OCI-LY7 (cell line): Measurements from ENCODE around the gene DNAL1. TPM values are rescaled to one million over a fixed set of nuclear protein-coding genes. Genes with fewer than 3 reads are reported as not detected.

Experiments
- BruUV-seq: library from RNA; stranded (reverse); fragments of 400-500 nt; replicated peaks from 2 replicates; lab custom pipeline; 2021; lab: Mats Ljungman, UMichigan
- CTCF ChIA-PET: fragments of 300-600 bp; sonication (Branson Sonifier 250); formaldehyde crosslinking; loops from one replicate; lab custom pipeline; 2022; ENCODE audit warnings: antibody characterized with exemption; ENCODE audit not compliant: unreplicated experiment; lab: Charles Lee
- POLR2A ChIA-PET: fragments of 300-600 bp; sonication (Branson Sonifier 250); formaldehyde crosslinking; loops from one replicate; lab custom pipeline; 2022; ENCODE audit warnings: antibody characterized with exemption; lab: Charles Lee
- DNase-seq: peaks from one replicate; pipeline ENCODE4 v3.0.0-alpha.2; 2015; ENCODE audit warnings: low spot score
- H2AFZ ChIP-seq: fragments of 200-600 bp; sonication (generic), shearing (Covaris generic); 2 replicates; pipeline ENCODE4 v1.6.1; 2014; ENCODE audit warnings: mild to moderate bottlenecking, antibody characterized with exemption, low read length, moderate library complexity
- H3K27ac ChIP-seq: fragments of 200-600 bp; sonication (generic); 2 replicates; pipeline ENCODE4 v1.5.1; 2014; ENCODE audit warnings: mixed run types, low read depth, mild to moderate bottlenecking, moderate library complexity, low read length, inconsistent platforms; ENCODE audit not compliant: poor library complexity, severe bottlenecking
- H3K36me3 ChIP-seq: fragments of 200-600 bp; sonication (generic); 2 replicates; pipeline ENCODE4 v1.6.1; 2014; ENCODE audit warnings: mild to moderate bottlenecking, antibody characterized with exemption, low read length, moderate library complexity, mixed read lengths; ENCODE audit not compliant: insufficient read depth
- H3K4me1 ChIP-seq: fragments of 200-600 bp; sonication (generic); 2 replicates; pipeline ENCODE4 v1.5.1; 2014; ENCODE audit warnings: mild to moderate bottlenecking, low read length; ENCODE audit not compliant: insufficient read depth, poor library complexity, severe bottlenecking
- H3K4me2 ChIP-seq: fragments of 200-600 bp; sonication (generic); 2 replicates; pipeline ENCODE4 v1.6.1; 2014; ENCODE audit warnings: mild to moderate bottlenecking, low read length
- H3K4me3 ChIP-seq: fragments of 200-600 bp; sonication (generic); 2 replicates; pipeline ENCODE4 v1.5.1; 2014; ENCODE audit warnings: mild to moderate bottlenecking, low read depth, low read length; ENCODE audit not compliant: poor library complexity, severe bottlenecking
- H3K79me2 ChIP-seq: fragments of 200-600 bp; sonication (generic); 2 replicates; pipeline ENCODE4 v1.6.1; 2016; ENCODE audit warnings: low read depth, mild to moderate bottlenecking, low read length, moderate library complexity, mixed read lengths; ENCODE audit not compliant: insufficient read depth
- H3K9me2 ChIP-seq: fragments of 200-600 bp; sonication (generic); 2 replicates; pipeline ENCODE4 v1.6.1; 2016; ENCODE audit warnings: mild to moderate bottlenecking, low read length, mixed read lengths; ENCODE audit not compliant: insufficient read depth
- H3K9me3 ChIP-seq: fragments of 200-600 bp; sonication (generic); 2 replicates; pipeline ENCODE4 v1.6.1; 2014; ENCODE audit warnings: mild to moderate bottlenecking, mixed run types, low read length, mixed read lengths
- H4K20me1 ChIP-seq: fragments of 200-600 bp; sonication (generic); 2 replicates; pipeline ENCODE4 v1.6.1; 2014; ENCODE audit warnings: mild to moderate bottlenecking, antibody characterized with exemption, low read length, moderate library complexity, mixed read lengths; ENCODE audit not compliant: insufficient read depth
- EZH2phosphoT487 ChIP-seq: fragments of 200-600 bp; sonication (generic); IDR thresholded peaks from 2 replicates; pipeline ENCODE4 v1.6.1; 2018; ENCODE audit warnings: low read depth, borderline replicate concordance, mild to moderate bottlenecking, mixed run types, antibody characterized with exemption, low read length, moderate library complexity, mixed read lengths
- intact Hi-C: fragments of 100-400 bp; cut with micrococcal nuclease; formaldehyde crosslinking; loops from one replicate; pipeline ENCODE4 v1.10.0; 2022; ENCODE audit not compliant: unreplicated experiment
- total RNA-seq, 2 experiments: library from RNA; depleted of rRNA in 1 of 2; stranded (reverse); fragments of >200 nt in 1 of 2; shearing (Covaris generic) in 1 of 2; gene quantifications; 2 replicates each; pipeline ENCODE4 v1.2.3, GENCODE V29; 2014 to 2022
- TF ChIP-seq, protein P1 (sequence below): fragments of 200-600 bp; sonication (generic); conservative IDR thresholded peaks from 2 replicates; pipeline ENCODE4 v1.5.1; 2014; ENCODE audit warnings: mild to moderate bottlenecking, antibody characterized with exemption, low read length, moderate library complexity, mixed read lengths

DNAL1 gene
- total RNA-seq, 2 experiments from 2014 or later: 5.6 to 7.5 TPM

DNA sequence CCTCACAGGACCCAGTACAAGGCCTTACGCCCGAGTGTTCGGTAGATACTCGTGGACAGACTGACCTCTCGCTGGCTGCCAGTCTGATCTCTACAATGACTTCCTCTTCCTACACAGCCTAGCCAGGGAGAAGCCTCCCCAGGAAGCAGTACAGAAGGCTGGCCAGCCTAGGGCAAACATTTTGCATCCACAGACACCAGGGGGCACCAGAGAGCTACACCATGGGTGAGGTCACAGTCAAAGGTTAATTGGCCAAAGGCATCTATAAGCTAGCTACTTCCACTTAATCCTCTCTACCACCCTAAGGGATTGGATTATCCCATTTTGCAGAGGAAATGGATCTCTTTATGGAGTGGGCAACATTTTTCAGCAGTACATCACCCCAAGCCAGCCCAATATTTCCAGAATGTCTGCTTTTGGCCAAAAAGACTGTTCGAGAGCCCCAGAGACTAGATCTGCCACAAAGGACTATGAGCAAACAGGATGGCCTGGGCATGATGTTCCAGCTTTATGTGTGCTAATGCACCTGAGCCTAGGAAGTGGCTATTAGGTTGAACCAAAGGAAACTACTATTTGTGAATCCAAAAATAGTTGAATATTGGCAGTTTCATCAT, 84.0 kb downstream of the DNAL1 start:
- DNase-seq: peak; percentile 87
- no peak overlapping the region for H3K4me3 ChIP-seq
- no TSS peak for BruUV-seq
- H3K27ac ChIP-seq: peak overlapping the region; percentile 34
- no peaks in the 10 kb centered on the region for H3K9me3 ChIP-seq
- no peaks in the 10 kb centered on the region for H3K9me2 ChIP-seq
- ChIA-PET CTCF (interaction anchor here (0.6 to 1.5 kb wide), 6 partner anchors 15 to 98 kb away, joined by 3 to 12 read pairs (median 6); no protein-coding TSS in a partner anchor), POLR2A (interaction anchor here (0.5 to 1.5 kb wide), 4 partner anchors 12 to 118 kb away, joined by 3 to 4 read pairs (median 4); no protein-coding TSS in a partner anchor)
- H4K20me1 ChIP-seq: no peaks in the 10 kb centered on the region
- peaks cover 95% of the 10 kb centered on the region for H3K36me3 ChIP-seq
- intact Hi-C loops: loop anchor here (1.0 kb wide), 3 partner anchors 29 to 96 kb away; no protein-coding TSS in a partner anchor
- H3K79me2 ChIP-seq: peaks cover 16% of the 10 kb centered on the region; the same call in 1 of the 2 replicates
- no peak overlapping the region for H2AFZ ChIP-seq
- peaks cover 9% of the 10 kb centered on the region for H3K4me1 ChIP-seq
- no peak overlapping the region for H3K4me2 ChIP-seq
- no peak for TF ChIP-seq EZH2phosphoT487
- TF ChIP-seq, protein P1, sequence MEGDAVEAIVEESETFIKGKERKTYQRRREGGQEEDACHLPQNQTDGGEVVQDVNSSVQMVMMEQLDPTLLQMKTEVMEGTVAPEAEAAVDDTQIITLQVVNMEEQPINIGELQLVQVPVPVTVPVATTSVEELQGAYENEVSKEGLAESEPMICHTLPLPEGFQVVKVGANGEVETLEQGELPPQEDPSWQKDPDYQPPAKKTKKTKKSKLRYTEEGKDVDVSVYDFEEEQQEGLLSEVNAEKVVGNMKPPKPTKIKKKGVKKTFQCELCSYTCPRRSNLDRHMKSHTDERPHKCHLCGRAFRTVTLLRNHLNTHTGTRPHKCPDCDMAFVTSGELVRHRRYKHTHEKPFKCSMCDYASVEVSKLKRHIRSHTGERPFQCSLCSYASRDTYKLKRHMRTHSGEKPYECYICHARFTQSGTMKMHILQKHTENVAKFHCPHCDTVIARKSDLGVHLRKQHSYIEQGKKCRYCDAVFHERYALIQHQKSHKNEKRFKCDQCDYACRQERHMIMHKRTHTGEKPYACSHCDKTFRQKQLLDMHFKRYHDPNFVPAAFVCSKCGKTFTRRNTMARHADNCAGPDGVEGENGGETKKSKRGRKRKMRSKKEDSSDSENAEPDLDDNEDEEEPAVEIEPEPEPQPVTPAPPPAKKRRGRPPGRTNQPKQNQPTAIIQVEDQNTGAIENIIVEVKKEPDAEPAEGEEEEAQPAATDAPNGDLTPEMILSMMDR: peak; percentile 97

GRCh38 chr14:73729556-73730265, 84.9 kb downstream of the DNAL1 start:
- intact Hi-C loops: no loop called here
- Histone ChIP-seq H3K27ac (peak overlapping the region; percentile 34), H3K79me2 (peaks cover 20% of the 10 kb centered on the region; the same call in 1 of the 2 replicates), H3K36me3 (peaks cover 94% of the 10 kb centered on the region), H3K4me3 (no peak overlapping the region), H4K20me1 (0 out of 2 replicates have a peak, but pooled peaks cover 5% of the 10 kb centered on the region), H3K9me3 (no peaks in the 10 kb centered on the region), H2AFZ (no peak overlapping the region), H3K4me2 (no peak overlapping the region), H3K4me1 (peaks cover 9% of the 10 kb centered on the region), H3K9me2 (no peaks in the 10 kb centered on the region)
- POLR2A ChIA-PET: interaction anchor here (0.5 to 0.8 kb wide), 2 partner anchors 58 to 222 kb away, joined by 3 to 5 read pairs; no protein-coding TSS in a partner anchor
- DNase-seq: no peak
- no TSS peak for BruUV-seq
- CTCF ChIA-PET: interaction anchor here (0.5 to 1.5 kb wide), 7 partner anchors 14 to 109 kb away, joined by 3 to 12 read pairs (median 6); no protein-coding TSS in a partner anchor
- TF ChIP-seq, protein P1: no peak
- no peak for TF ChIP-seq EZH2phosphoT487
